Naive B cell (primary cell): Measurements from ENCODE around the gene BTBD16. TPM values are rescaled to one million over a fixed set of nuclear protein-coding genes. Genes with fewer than 3 reads are reported as not detected.
A peak's percentile ranks its signal among the peaks of the same experiment; 100 is the strongest.

ENCODE experiments used
- ATAC-seq, 2 donors: fragments of 150-1000 bp; cut with Tn5 transposase; 2 replicates each; pipeline ENCODE4 v1.10.0; 2021; ENCODE audit warnings: low read depth in 2 of 2, mild to moderate bottlenecking in 2 of 2, moderate library complexity in 2 of 2
- DNase-seq: peaks from one replicate; pipeline ENCODE4 v3.0.0; 2022
- H3K27ac Mint-ChIP-seq, 6 donors: one replicate each; pipeline ENCODE4 v1.8.0; 2020 to 2022; ENCODE audit warnings: mild to moderate bottlenecking in 6 of 6, mixed read lengths in 6 of 6, moderate library complexity in 5 of 6, inconsistent platforms in 2 of 6
- H3K27me3 Mint-ChIP-seq, 3 donors: one replicate each; pipeline ENCODE4 v1.8.0; 2021 to 2022; ENCODE audit warnings: mixed read lengths in 3 of 3, mild to moderate bottlenecking in 1 of 3
- H3K36me3 Mint-ChIP-seq, 2 donors: one replicate each; pipeline ENCODE4 v1.8.0; 2020 to 2022; ENCODE audit warnings: mixed read lengths in 2 of 2, inconsistent platforms in 1 of 2, mild to moderate bottlenecking in 1 of 2
- H3K4me1 Mint-ChIP-seq, 3 donors: one replicate each; pipeline ENCODE4 v1.8.0; 2020 to 2022; ENCODE audit warnings: mixed read lengths in 3 of 3, inconsistent platforms in 1 of 3, mild to moderate bottlenecking in 1 of 3, moderate library complexity in 1 of 3
- H3K4me3 Mint-ChIP-seq, 8 donors: one replicate each; pipeline ENCODE4 v1.8.0; 2020 to 2022; ENCODE audit warnings: mild to moderate bottlenecking in 8 of 8, mixed read lengths in 8 of 8, moderate library complexity in 8 of 8, inconsistent platforms in 2 of 8
- H3K9me3 Mint-ChIP-seq, 7 donors: one replicate each; pipeline ENCODE4 v1.8.0; 2020 to 2022; ENCODE audit warnings: mixed read lengths in 7 of 7, mild to moderate bottlenecking in 5 of 7, inconsistent platforms in 2 of 7, moderate library complexity in 1 of 7
- polyA plus RNA-seq, 6 donors: library from polyadenylated mRNA; unstranded; fragments of 300-500 nt; fragmentation: Illumina TruSeq; gene quantifications; one replicate each; pipeline ENCODE4 v1.2.3, GENCODE V29; 2021; ENCODE audit warnings: low read depth in 6 of 6

Gene BTBD16
- polyA plus RNA-seq, 6 donors from 2014 or later = not detected

DNA sequence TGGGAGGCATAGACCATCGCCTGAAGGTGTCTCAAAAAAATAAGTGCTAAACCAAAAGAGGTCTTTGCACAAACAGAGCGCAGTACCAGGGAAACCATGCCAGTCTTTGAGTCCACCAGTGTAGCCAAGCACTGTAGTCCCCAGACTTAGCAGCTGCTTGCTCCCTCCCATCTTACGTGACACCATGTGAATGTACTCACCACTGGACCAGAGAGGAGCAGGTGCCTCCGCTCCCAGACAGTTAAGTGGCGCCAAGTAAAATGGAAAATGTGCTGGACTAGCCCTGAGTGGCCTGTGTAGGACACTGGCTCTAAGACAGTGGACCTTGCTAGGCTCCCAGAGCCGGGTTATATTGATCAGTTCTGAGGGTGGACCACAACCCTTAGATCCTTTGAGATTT, 55.7 kb downstream of the BTBD16 start:
- ATAC-seq (no peak), DNase-seq (no peak)
- Mint-ChIP-seq H3K36me3 (peaks cover 0 to 8% of the 10 kb centered on the region in 2 donors), H3K4me3 (no peak overlapping the region), H3K9me3 (peaks cover 0 to 7% (median 0%) of the 10 kb centered on the region in 7 donors), H3K27ac (peak overlapping the region in 2 of 6 donors; percentile 11 to 12), H3K27me3 (peaks cover 13 to 59% (median 46%) of the 10 kb centered on the region in 3 donors), H3K4me1 (peaks cover 6 to 40% (median 18%) of the 10 kb centered on the region in 3 donors)

DNA sequence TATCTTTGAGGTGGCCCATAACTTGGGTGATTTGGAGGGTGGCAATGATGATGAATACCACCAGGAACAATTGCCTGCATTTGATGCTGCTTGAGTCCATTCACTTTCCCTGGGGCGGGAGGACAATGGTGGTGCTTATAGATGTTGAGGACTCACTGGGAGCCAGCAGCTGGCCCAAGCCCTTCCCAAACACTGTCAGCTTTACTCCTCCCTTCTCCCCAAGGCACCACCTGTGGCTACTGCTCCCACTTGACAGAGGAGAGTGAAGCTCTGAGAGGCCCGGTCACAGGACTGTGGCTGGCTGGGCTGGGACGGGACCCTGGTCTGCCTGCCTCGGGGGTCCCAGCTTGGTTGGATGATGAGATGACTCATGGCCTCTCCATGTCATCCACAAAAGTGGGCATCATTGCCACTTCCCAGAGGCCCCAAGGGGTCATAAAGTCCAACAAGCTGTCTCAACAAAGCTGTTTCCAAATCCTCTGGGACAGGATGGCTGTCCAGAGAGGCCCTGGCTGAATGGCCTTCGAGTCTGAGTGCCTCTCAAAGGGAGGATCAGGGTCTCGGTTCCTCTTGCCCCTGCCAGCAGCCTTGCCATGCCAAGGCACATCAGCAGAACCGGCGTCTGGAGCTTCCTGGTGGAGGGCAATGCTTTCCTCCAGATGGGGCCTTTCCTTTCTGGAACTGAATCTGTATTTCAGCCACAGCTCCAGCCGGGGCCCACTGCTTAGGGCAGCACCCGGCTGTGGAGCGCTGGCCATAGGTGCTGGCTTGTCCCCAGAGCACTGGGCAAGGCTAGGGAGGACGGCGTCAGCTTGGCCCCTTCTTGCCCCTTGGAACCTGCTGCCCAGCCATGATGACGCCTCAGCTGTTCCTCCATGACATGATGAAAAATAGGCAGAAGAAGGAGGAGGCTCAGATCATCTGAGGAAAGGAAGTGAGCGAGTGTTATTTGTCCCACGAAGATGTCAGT, 56.4 kb downstream of the BTBD16 start:
- H3K36me3 Mint-ChIP-seq = peaks cover 0 to 8% of the 10 kb centered on the region in 2 donors
- H3K27ac Mint-ChIP-seq = no peak overlapping the region
- no peak for ATAC-seq
- H3K27me3 Mint-ChIP-seq = peaks cover 8 to 59% (median 46%) of the 10 kb centered on the region in 3 donors
- no peak overlapping the region for H3K4me3 Mint-ChIP-seq
- DNase-seq = no peak
- H3K9me3 Mint-ChIP-seq = peaks cover 0 to 5% (median 0%) of the 10 kb centered on the region in 7 donors
- peaks cover 6 to 40% (median 18%) of the 10 kb centered on the region in 3 donors for H3K4me1 Mint-ChIP-seq

DNA sequence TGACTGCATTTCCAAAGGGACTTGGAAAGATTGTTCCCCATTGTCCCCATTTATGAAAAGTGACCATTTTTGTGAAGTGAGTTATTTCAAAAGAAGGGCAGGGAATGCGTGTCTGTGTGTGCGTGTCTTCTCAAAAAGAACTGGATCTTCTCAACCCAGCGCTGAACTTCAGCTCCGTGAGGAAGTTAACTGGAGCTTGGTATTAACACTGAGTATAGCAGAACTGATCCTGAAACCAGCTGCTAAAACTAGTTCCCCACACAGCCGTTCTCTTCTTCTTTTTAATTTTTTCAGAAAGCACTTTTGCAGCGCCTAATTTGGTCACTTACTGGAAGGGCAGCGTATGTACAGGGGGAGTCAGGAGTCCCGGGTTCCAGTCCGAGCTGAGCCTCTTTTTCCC, 57.6 kb downstream of the BTBD16 start:
- Mint-ChIP-seq H3K27me3 (peaks cover 13 to 47% (median 41%) of the 10 kb centered on the region in 3 donors), H3K4me3 (no peak overlapping the region), H3K4me1 (peaks cover 6 to 40% (median 18%) of the 10 kb centered on the region in 3 donors), H3K27ac (no peak overlapping the region), H3K36me3 (peaks cover 0 to 8% of the 10 kb centered on the region in 2 donors), H3K9me3 (peaks cover 0 to 5% (median 0%) of the 10 kb centered on the region in 7 donors)
- ATAC-seq = peak; percentile 57 to 69
- DNase-seq = no peak

DNA sequence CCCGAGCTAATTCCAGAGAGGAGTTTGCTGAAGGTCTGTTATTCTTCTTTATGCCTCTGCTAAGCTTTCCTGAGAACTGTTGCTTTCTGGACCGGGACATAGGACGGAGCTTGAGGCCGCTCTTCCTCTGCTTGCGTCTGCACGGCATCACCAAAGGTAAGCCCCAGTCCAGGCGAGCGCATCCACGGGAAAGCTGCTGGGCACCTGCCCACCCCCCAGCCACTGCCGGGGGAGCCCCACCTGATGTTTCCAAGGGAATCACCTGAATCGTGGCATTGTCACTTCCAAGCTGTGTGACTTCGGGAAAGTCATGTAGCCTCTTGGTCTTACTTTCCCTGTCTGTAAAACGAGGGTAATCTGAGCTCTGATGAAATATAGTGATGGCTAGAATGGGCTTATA, 58.3 kb downstream of the BTBD16 start:
- H3K36me3 Mint-ChIP-seq = peaks cover 0 to 8% of the 10 kb centered on the region in 2 donors
- peak overlapping the region in 1 of 6 donors; percentile 71 for H3K27ac Mint-ChIP-seq
- peaks cover 0 to 5% (median 0%) of the 10 kb centered on the region in 7 donors for H3K9me3 Mint-ChIP-seq
- H3K4me3 Mint-ChIP-seq = no peak overlapping the region
- H3K4me1 Mint-ChIP-seq = peaks cover 6 to 40% (median 18%) of the 10 kb centered on the region in 3 donors
- ATAC-seq (no peak), DNase-seq (no peak)
- H3K27me3 Mint-ChIP-seq = peaks cover 12 to 41% (median 34%) of the 10 kb centered on the region in 3 donors

DNA sequence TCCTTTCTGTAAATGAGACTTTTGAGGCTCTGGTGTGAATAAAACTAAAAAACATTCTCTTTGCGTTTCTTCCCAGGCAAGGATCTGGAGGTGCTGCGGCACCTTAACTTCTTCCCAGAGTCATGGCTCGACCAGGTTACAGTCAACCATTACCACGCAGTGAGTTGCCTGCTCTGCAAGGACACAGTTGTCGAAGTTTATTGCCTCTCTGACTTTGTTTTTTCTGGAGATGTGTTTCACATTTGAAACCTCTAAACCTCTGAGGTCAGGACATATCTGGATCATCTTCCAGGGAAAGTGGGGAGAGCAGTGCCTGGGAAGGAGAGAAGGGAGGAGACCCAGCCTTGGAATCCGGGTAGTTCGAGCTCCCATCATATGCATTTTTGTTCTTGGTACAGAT, 60.0 kb downstream of the BTBD16 start:
- H3K27ac Mint-ChIP-seq = no peak overlapping the region
- peaks cover 0 to 3% (median 0%) of the 10 kb centered on the region in 7 donors for H3K9me3 Mint-ChIP-seq
- ATAC-seq (no peak), DNase-seq (no peak)
- H3K4me3 Mint-ChIP-seq = no peak overlapping the region
- peaks cover 4 to 38% (median 18%) of the 10 kb centered on the region in 3 donors for H3K4me1 Mint-ChIP-seq
- peaks cover 15 to 47% (median 26%) of the 10 kb centered on the region in 3 donors for H3K27me3 Mint-ChIP-seq
- H3K36me3 Mint-ChIP-seq = peaks cover 0 to 3% of the 10 kb centered on the region in 2 donors

DNA sequence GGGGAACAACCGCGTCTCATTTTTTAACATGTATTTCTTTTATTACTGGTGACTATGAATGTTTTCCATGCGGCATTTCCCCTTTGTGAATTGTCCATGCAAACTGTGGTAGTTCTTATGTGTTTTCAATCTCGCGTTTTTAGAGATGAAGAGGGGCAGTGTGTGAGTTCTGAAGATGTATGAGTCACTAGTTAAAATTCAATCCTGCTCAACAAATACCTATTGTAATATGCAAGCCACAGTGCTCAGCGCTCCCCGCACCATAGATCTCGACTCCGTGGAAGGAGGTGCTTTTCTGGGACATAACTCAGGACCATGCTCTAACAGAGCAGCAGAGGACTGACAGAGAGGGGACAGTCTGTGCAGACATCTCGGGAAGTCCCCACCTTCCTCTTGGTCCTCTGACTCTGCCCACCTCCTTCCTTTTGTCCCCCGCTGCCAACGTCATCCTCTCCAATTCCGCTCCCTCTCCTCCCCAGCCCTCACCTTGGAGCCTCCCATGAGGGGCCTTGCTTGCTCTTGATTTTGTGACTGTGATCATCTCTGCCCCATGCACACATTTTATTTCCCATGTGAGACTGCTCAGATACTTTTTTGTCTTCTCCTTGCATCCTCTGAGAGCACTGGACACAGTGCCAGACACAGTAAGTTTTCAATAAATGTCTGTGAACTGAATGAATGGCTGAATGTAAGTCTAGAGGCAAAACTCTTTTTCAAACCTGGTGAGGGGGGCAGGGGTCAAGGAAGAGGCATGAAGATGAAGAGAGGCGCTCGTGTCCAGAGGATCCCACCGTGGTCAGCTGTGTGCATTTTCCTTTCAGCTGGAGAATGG, 60.7 kb downstream of the BTBD16 start:
- no peak for ATAC-seq
- Mint-ChIP-seq H3K27ac (peak overlapping the region in 1 of 6 donors; percentile 63), H3K4me1 (peaks cover 0 to 31% (median 10%) of the 10 kb centered on the region in 3 donors), H3K4me3 (no peak overlapping the region), H3K9me3 (peaks cover 0 to 3% (median 0%) of the 10 kb centered on the region in 7 donors), H3K36me3 (peaks cover 0 to 3% of the 10 kb centered on the region in 2 donors), H3K27me3 (peaks cover 15 to 54% (median 34%) of the 10 kb centered on the region in 3 donors)
- no peak for DNase-seq

DNA sequence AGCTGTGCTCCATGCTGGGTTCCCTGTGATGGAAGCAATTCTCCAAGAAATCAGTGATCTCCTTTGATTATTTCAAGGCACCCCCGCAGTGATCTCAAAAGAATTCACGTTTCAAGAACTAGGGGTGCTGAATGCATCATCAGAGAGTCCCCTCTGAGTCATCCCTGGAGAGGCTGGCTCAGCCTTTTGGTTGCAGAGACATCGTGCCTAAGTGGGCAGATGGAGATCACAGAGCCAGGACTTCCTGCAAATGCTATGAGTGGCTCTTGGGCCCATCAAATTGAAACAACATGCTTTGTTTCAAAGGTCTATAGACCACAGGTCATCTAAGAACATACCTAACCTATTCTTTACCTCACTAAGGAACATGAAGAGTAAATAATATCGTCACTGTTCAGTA, 61.9 kb downstream of the BTBD16 start:
- ATAC-seq = no peak
- peaks cover 21 to 58% (median 40%) of the 10 kb centered on the region in 3 donors for H3K27me3 Mint-ChIP-seq
- peaks cover 0 to 21% (median 9%) of the 10 kb centered on the region in 3 donors for H3K4me1 Mint-ChIP-seq
- peaks cover 0 to 3% of the 10 kb centered on the region in 2 donors for H3K36me3 Mint-ChIP-seq
- peaks cover 0 to 3% (median 0%) of the 10 kb centered on the region in 7 donors for H3K9me3 Mint-ChIP-seq
- no peak overlapping the region for H3K4me3 Mint-ChIP-seq
- no peak for DNase-seq
- H3K27ac Mint-ChIP-seq = no peak overlapping the region

DNA sequence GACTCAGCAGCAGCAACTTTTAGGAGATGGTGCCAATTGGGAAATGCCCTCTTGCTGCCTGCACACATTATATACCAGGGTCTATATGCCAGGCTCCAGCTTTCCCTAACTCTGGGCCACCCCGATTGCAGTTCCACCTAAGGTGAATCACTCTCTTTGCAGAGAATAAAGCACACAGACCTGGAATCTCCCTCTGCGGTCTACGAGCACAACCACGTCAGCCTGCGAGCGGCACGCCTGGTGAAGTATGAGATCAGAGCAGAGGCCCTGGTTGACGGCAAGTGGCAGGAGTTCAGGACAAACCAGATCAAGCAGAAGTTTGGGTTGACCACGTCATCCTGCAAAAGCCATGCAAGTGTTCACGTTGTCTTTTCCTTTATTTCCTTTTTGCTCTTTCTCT, 65.2 kb downstream of the BTBD16 start:
- Mint-ChIP-seq H3K36me3 (peaks cover 0 to 3% of the 10 kb centered on the region in 2 donors), H3K4me3 (no peak overlapping the region), H3K27me3 (peaks cover 28 to 54% (median 49%) of the 10 kb centered on the region in 3 donors), H3K27ac (no peak overlapping the region), H3K4me1 (no peaks in the 10 kb centered on the region), H3K9me3 (peaks cover 0 to 3% (median 0%) of the 10 kb centered on the region in 7 donors)
- DNase-seq (no peak), ATAC-seq (no peak)

DNA sequence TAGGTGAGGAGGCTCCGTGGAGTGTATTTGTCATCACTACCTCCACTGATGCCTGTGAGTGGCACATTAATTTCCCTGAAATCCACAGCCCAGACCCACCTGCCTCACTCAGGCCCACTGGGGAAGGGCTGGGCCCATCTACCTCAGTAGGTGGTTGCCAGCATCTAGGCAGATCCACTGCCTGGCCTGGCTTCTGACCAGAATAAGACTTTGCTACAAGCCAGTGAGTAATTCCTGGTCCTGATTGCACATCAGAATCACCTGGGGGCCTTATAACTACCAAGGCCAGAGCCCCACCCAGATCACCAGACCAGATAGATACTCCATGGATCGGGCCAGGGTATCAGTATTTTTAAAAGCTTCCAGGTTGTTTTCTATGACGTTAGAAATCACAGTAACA, 65.9 kb downstream of the BTBD16 start:
- H3K4me1 Mint-ChIP-seq = peaks cover 0 to 1% (median under 1%) of the 10 kb centered on the region in 3 donors
- DNase-seq (no peak), ATAC-seq (no peak)
- H3K4me3 Mint-ChIP-seq = no peak overlapping the region
- peaks cover 28 to 49% (median 44%) of the 10 kb centered on the region in 3 donors for H3K27me3 Mint-ChIP-seq
- no peak overlapping the region for H3K27ac Mint-ChIP-seq
- H3K36me3 Mint-ChIP-seq = peaks cover 0 to 3% of the 10 kb centered on the region in 2 donors
- H3K9me3 Mint-ChIP-seq = peaks cover 0 to 3% (median 0%) of the 10 kb centered on the region in 7 donors

DNA sequence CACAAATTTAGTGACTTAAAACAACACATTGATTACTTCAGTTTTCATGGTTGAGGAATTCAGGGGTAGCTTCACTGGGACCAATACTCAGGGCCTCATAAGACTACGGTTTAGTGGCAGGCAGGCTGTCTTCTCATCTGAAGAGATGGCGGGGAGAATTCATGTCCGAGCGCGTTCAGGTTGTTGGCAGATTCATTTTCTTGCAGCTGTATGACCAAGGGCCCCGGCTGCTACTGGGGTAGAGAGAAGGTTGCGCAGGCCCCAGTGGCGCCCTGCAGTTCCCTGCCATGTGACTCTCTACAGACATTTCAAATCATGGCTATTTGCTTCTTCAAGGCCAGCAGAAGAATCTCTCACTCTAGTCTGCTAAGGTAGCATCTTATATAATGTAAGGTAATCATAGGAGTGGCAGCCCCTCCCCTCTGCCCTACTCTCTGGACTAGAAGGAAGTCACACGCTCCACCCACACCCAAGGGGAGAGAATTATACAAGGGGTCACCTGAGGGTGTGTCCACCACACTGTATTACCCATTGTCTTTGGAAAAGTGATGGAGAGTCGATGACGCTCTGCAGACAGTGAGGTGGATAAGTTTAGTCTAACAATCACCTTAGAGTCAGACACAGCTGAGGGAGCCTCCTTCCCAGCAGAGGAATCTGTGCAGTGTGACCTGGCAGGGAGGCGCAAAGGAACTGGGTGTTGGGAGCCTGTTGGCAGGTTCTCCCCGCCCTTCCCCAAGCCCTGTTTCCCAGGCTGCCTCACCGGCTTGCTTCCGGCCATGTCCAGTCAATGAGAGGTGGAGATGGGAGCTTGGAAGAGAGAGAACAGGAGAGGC, 67.7 kb downstream of the BTBD16 start:
- Mint-ChIP-seq H3K4me1 (peaks cover 4 to 16% (median 5%) of the 10 kb centered on the region in 3 donors), H3K36me3 (peaks cover 0 to 3% of the 10 kb centered on the region in 2 donors), H3K27me3 (peaks cover 27 to 44% (median 34%) of the 10 kb centered on the region in 3 donors), H3K9me3 (peaks cover 0 to 3% (median 0%) of the 10 kb centered on the region in 7 donors), H3K4me3 (peak overlapping the region in 1 of 8 donors; percentile 29), H3K27ac (no peak overlapping the region)
- ATAC-seq (no peak), DNase-seq (no peak)

DNA sequence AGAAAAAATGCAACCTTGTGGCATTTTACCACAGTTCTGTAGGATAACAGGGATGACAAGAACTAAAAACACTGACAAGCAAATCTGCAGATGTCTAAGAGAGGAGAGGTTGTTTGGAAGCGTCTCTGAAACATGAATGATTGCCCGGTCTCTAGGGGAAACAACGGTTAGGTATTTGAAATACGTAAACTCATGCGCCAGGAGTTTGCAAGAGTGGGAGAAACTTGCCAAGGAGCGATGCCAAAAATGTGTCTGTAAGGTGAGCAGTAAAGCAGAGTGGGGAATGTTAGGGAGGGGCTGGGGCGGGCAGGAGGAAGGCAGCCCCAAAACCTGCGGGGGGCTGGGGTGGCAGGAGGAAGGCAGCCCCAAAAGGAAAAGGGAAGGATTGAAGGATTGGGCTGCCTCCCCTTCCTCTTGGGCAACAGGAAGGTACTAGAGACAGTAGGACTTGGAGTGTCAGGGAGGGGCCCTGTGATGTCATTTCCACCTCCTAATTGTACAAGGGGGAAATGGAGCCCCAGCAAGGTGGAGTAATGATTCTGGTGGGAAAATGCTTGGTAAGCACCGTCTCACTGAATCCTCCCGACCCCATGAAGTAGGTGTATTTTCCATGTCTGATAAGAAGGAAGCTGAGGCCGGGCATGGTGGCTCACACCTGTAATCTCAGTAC, 70.2 kb downstream of the BTBD16 start:
- H3K4me3 Mint-ChIP-seq = no peak overlapping the region
- DNase-seq (no peak), ATAC-seq (no peak)
- H3K4me1 Mint-ChIP-seq = peaks cover 4 to 17% (median 5%) of the 10 kb centered on the region in 3 donors
- peaks cover 27 to 36% (median 29%) of the 10 kb centered on the region in 3 donors for H3K27me3 Mint-ChIP-seq
- H3K27ac Mint-ChIP-seq = no peak overlapping the region
- no peaks in the 10 kb centered on the region for H3K36me3 Mint-ChIP-seq
- H3K9me3 Mint-ChIP-seq = no peaks in the 10 kb centered on the region
